ENCODE measurements around the gene SLC39A12.

Gene SLC39A12

DNA sequence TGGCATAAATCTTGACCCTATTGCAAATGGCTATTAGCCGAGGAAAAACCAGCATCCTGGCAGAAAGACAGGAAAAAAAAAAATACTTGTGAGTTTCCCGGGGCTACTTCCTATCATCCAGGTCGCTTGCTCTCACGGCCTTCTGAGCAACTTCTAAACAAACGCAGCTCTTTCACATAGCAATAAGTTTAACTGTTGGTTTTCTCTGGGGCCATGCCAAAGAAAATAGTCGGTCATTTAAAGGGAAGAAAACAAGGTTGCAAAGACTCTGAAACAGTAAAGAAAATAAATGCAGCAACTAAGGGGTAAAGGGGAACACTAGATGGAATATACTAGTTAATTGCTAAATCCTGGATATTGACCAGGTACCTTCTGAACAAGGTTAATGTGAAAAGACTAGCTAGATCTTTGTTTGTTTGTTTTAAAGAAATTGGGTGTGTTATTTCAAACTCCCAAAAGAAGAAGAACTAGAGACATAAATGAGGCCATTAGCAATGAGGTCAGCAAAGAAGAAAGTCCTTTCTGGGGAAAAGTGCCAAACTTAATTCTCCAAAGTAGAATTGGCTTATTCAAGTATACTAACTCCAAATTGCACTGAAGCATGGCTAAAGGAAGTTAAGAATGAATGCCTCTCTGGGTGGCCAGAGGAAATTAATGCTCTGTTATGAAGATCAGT is 54.2 kb downstream of the SLC39A12 start:
- ATAC-seq, result peak; percentile 42
- TF ChIP-seq ZNF70 (CRISPR knock-in tag; IDR thresholded peaks at IDR 0.05) (no peak), BACH2 (CRISPR knock-in tag; IDR thresholded peaks at IDR 0.05; ENCODE audit: borderline replicate concordance) (no peak), SNAI2 (CRISPR knock-in tag; IDR thresholded peaks at IDR 0.05) (no peak), TOX (CRISPR knock-in tag; IDR thresholded peaks at IDR 0.05; ENCODE audit: borderline replicate concordance) (no peak), ESRRG (CRISPR knock-in tag; IDR thresholded peaks at IDR 0.05) (no peak), ZFP30 (CRISPR knock-in tag; IDR thresholded peaks at IDR 0.05) (no peak), ISL1 (CRISPR knock-in tag; IDR thresholded peaks at IDR 0.05) (no peak), ZNF565 (CRISPR knock-in tag; conservative IDR thresholded peaks at IDR 0.05; ENCODE audit: low read depth) (no peak), OSR1 (CRISPR knock-in tag; IDR thresholded peaks at IDR 0.05) (no peak), CSDC2 (CRISPR knock-in tag; IDR thresholded peaks at IDR 0.05) (no peak), TCF4 (CRISPR knock-in tag; IDR thresholded peaks at IDR 0.05; ENCODE audit: borderline replicate concordance) (no peak), PPARA (CRISPR knock-in tag; IDR thresholded peaks at IDR 0.05; ENCODE audit: borderline replicate concordance) (no peak), RARB (CRISPR knock-in tag; IDR thresholded peaks at IDR 0.05) (no peak), ZNF8 (CRISPR knock-in tag; IDR thresholded peaks at IDR 0.05) (no peak)
- TF ChIP-seq, protein P1, sequence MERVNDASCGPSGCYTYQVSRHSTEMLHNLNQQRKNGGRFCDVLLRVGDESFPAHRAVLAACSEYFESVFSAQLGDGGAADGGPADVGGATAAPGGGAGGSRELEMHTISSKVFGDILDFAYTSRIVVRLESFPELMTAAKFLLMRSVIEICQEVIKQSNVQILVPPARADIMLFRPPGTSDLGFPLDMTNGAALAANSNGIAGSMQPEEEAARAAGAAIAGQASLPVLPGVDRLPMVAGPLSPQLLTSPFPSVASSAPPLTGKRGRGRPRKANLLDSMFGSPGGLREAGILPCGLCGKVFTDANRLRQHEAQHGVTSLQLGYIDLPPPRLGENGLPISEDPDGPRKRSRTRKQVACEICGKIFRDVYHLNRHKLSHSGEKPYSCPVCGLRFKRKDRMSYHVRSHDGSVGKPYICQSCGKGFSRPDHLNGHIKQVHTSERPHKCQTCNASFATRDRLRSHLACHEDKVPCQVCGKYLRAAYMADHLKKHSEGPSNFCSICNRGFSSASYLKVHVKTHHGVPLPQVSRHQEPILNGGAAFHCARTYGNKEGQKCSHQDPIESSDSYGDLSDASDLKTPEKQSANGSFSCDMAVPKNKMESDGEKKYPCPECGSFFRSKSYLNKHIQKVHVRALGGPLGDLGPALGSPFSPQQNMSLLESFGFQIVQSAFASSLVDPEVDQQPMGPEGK (CRISPR knock-in tag; IDR thresholded peaks at IDR 0.05; ENCODE audit: borderline replicate concordance), result no peak
- TF ChIP-seq, protein P2, sequence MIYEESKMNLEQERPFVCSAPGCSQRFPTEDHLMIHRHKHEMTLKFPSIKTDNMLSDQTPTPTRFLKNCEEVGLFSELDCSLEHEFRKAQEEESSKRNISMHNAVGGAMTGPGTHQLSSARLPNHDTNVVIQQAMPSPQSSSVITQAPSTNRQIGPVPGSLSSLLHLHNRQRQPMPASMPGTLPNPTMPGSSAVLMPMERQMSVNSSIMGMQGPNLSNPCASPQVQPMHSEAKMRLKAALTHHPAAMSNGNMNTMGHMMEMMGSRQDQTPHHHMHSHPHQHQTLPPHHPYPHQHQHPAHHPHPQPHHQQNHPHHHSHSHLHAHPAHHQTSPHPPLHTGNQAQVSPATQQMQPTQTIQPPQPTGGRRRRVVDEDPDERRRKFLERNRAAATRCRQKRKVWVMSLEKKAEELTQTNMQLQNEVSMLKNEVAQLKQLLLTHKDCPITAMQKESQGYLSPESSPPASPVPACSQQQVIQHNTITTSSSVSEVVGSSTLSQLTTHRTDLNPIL (CRISPR knock-in tag; IDR thresholded peaks at IDR 0.05; ENCODE audit: low read depth), result no peak
- TF ChIP-seq, protein P3, sequence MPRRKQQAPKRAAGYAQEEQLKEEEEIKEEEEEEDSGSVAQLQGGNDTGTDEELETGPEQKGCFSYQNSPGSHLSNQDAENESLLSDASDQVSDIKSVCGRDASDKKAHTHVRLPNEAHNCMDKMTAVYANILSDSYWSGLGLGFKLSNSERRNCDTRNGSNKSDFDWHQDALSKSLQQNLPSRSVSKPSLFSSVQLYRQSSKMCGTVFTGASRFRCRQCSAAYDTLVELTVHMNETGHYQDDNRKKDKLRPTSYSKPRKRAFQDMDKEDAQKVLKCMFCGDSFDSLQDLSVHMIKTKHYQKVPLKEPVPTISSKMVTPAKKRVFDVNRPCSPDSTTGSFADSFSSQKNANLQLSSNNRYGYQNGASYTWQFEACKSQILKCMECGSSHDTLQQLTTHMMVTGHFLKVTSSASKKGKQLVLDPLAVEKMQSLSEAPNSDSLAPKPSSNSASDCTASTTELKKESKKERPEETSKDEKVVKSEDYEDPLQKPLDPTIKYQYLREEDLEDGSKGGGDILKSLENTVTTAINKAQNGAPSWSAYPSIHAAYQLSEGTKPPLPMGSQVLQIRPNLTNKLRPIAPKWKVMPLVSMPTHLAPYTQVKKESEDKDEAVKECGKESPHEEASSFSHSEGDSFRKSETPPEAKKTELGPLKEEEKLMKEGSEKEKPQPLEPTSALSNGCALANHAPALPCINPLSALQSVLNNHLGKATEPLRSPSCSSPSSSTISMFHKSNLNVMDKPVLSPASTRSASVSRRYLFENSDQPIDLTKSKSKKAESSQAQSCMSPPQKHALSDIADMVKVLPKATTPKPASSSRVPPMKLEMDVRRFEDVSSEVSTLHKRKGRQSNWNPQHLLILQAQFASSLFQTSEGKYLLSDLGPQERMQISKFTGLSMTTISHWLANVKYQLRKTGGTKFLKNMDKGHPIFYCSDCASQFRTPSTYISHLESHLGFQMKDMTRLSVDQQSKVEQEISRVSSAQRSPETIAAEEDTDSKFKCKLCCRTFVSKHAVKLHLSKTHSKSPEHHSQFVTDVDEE (CRISPR knock-in tag; IDR thresholded peaks at IDR 0.05), result no peak

DNA sequence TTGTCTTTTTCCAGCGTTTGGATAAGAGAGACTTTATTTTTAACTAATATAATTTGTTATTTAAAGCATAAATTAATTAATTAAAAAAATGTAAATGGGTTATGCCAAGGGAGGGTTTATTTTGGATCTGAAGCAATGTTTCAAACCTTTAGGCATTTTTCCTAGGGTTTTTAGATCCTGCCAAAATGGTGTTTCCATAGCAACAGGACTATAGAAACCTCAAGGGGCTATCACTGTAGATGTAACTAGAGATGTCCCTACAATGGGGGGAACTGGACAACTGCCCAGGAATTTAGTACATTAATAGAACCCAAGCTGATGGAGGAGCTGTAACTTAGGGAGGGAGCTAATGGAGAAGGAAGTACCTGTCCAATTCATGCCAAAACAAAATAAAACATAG is 57.3 kb downstream of the SLC39A12 start:
- no peak for ATAC-seq
- TF ChIP-seq ARNTL (CRISPR knock-in tag; IDR thresholded peaks at IDR 0.05; ENCODE audit: borderline replicate concordance, low read depth) (no peak), ZC3H10 (CRISPR knock-in tag; IDR thresholded peaks at IDR 0.05) (no peak), TCF4 (CRISPR knock-in tag; IDR thresholded peaks at IDR 0.05; ENCODE audit: borderline replicate concordance) (no peak), RARB (CRISPR knock-in tag; IDR thresholded peaks at IDR 0.05) (no peak)

DNA sequence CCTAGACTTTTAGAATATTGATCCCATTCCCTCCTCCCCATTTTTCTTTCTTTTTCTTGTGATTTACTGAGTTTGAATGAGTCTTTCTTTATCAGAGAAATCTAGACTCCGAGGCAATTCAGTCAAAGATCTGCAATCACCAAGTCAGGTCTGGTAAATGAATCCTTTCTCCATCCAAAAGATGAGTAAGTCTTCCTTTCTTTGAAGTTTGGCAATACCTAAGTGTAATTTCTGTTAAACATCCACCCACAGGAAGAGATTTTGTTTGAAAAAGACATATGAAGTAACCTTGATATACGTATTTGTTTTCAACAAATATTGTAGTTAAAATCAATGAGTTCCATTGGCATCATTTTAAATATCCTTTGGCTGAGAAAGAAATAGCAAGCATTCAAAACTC is 58.3 kb downstream of the SLC39A12 start:
- ATAC-seq, result no peak
- TF ChIP-seq ZNF8 (CRISPR knock-in tag; IDR thresholded peaks at IDR 0.05) (no peak), CSDC2 (CRISPR knock-in tag; IDR thresholded peaks at IDR 0.05) (no peak), ESRRG (CRISPR knock-in tag; IDR thresholded peaks at IDR 0.05) (no peak), RARB (CRISPR knock-in tag; IDR thresholded peaks at IDR 0.05) (no peak), ZNF565 (CRISPR knock-in tag; conservative IDR thresholded peaks at IDR 0.05; ENCODE audit: low read depth) (no peak), ZFP30 (CRISPR knock-in tag; IDR thresholded peaks at IDR 0.05) (no peak), ZC3H10 (CRISPR knock-in tag; IDR thresholded peaks at IDR 0.05) (no peak), ZFP3 (CRISPR knock-in tag; IDR thresholded peaks at IDR 0.05) (no peak)
- TF ChIP-seq, protein P3 (CRISPR knock-in tag; IDR thresholded peaks at IDR 0.05), result no peak
- TF ChIP-seq, protein P2 (CRISPR knock-in tag; IDR thresholded peaks at IDR 0.05; ENCODE audit: low read depth), result no peak
- TF ChIP-seq, protein P4, sequence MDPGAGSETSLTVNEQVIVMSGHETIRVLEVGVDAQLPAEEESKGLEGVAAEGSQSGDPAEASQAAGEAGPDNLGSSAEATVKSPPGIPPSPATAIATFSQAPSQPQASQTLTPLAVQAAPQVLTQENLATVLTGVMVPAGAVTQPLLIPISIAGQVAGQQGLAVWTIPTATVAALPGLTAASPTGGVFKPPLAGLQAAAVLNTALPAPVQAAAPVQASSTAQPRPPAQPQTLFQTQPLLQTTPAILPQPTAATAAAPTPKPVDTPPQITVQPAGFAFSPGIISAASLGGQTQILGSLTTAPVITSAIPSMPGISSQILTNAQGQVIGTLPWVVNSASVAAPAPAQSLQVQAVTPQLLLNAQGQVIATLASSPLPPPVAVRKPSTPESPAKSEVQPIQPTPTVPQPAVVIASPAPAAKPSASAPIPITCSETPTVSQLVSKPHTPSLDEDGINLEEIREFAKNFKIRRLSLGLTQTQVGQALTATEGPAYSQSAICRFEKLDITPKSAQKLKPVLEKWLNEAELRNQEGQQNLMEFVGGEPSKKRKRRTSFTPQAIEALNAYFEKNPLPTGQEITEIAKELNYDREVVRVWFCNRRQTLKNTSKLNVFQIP (CRISPR knock-in tag; IDR thresholded peaks at IDR 0.05; ENCODE audit: borderline replicate concordance, low read depth), result no peak
- TF ChIP-seq, protein P1 (CRISPR knock-in tag; IDR thresholded peaks at IDR 0.05; ENCODE audit: borderline replicate concordance), result no peak
